Esophagus muscularis mucosa (tissue), 3 donors: Measurements from ENCODE around the gene C19orf44.

Source experiments
- CTCF ChIP-seq, 3 experiments: fragments of 200-600 bp in 2 of 3; fragments of 450-650 bp in 1 of 3; sonication (generic) in 2 of 3; IDR thresholded peaks; one replicate each; pipeline ENCODE4 v1.5.1; 2017 to 2019; ENCODE audit warnings: antibody characterized with exemption in 3 of 3, mild to moderate bottlenecking in 2 of 3, moderate library complexity in 1 of 3
- POLR2AphosphoS5 ChIP-seq, 2 donors: sonication (generic); formaldehyde crosslinking; IDR thresholded peaks; one replicate each; pipeline ENCODE4 v1.6.1; 2017; ENCODE audit warnings: antibody characterized with exemption in 2 of 2

GRCh38 chr19:16521715-16522289 lies 25.6 kb downstream of the C19orf44 start:
- no peak for TF ChIP-seq POLR2AphosphoS5 (IDR thresholded peaks at IDR 0.05)
- TF ChIP-seq CTCF (IDR thresholded peaks at IDR 0.05), result no peak
